ENCODE measurements around the gene NUCKS1.

NUCKS1 gene

GRCh38 chr1:205769641-205770365, 19.8 kb upstream of the NUCKS1 start:
- no peak for DNase-seq

- DNase-seq, result peak; percentile 69
Observed at GRCh38 chr1:205767248-205767647, 17.3 kb upstream of the NUCKS1 start.

- DNase-seq, result no peak
Observed at GRCh38 chr1:205766570-205766969, 16.6 kb upstream of the NUCKS1 start.

GRCh38 chr1:205766038-205766437, 16.1 kb upstream of the NUCKS1 start:
- no peak for DNase-seq

- no peak for DNase-seq
Observed at GRCh38 chr1:205764578-205764977, 14.6 kb upstream of the NUCKS1 start.

GRCh38 chr1:205763980-205764379, 14.0 kb upstream of the NUCKS1 start:
- DNase-seq, result no peak

GRCh38 chr1:205760606-205761005, 10.6 kb upstream of the NUCKS1 start:
- no peak for DNase-seq

- no peak for DNase-seq
Observed at GRCh38 chr1:205756552-205756951, 6.6 kb upstream of the NUCKS1 start.

GRCh38 chr1:205754857-205755256, 4.9 kb upstream of the NUCKS1 start:
- no peak for DNase-seq

- DNase-seq, result no peak
Observed at GRCh38 chr1:205751036-205751651, 1.2 kb upstream of the NUCKS1 start.

GRCh38 chr1:205749234-205750137, 496 bp downstream of the NUCKS1 start:
- peak; percentile 96 for DNase-seq

GRCh38 chr1:205748403-205749233, 1.4 kb downstream of the NUCKS1 start:
- DNase-seq, result no peak

GRCh38 chr1:205746757-205747412, 3.1 kb downstream of the NUCKS1 start:
- no peak for DNase-seq

- no peak for DNase-seq
Observed at GRCh38 chr1:205744403-205744802, 5.6 kb downstream of the NUCKS1 start.

GRCh38 chr1:205743977-205744376, 6.0 kb downstream of the NUCKS1 start:
- no peak for DNase-seq

- DNase-seq, result no peak
Observed at GRCh38 chr1:205741681-205742080, 8.3 kb downstream of the NUCKS1 start.

- DNase-seq, result no peak
Observed at GRCh38 chr1:205739348-205740160, 10.4 kb downstream of the NUCKS1 start.

GRCh38 chr1:205735218-205735617, 14.8 kb downstream of the NUCKS1 start:
- DNase-seq, result no peak

- no peak for DNase-seq
Observed at GRCh38 chr1:205733438-205734175, 16.4 kb downstream of the NUCKS1 start.

- DNase-seq, result no peak
Observed at GRCh38 chr1:205729945-205730610, 19.9 kb downstream of the NUCKS1 start.
